CD14-positive monocyte (primary cell): ENCODE measurements around the gene ATP2C1. TPM values are rescaled to one million over a fixed set of nuclear protein-coding genes. Genes with fewer than 3 reads are reported as not detected.

ENCODE experiments used
- DNase-seq, 3 donors: peaks; one replicate each; pipeline ENCODE4 v3.0.0-alpha.2; 2011 to 2022
- H2AFZ ChIP-seq: 2 replicates; pipeline ENCODE4 v1.6.0; 2012; ENCODE audit warnings: mild to moderate bottlenecking, low read depth, low read length, inconsistent platforms; ENCODE audit not compliant: insufficient read depth, poor library complexity, severe bottlenecking
- H3K27ac ChIP-seq, 2 donors: 1 replicate in 1 of 2; 2 replicates in 1 of 2; pipeline ENCODE4 v1.5.1; 2012 to 2013; ENCODE audit warnings: low read length in 2 of 2, control low read depth in 1 of 2, inconsistent platforms in 1 of 2, low read depth in 1 of 2, mild to moderate bottlenecking in 1 of 2
- H3K27me3 ChIP-seq, 2 donors: one replicate each; pipeline versions ENCODE4 v1.6.0 to v1.6.1; 2011 to 2013; ENCODE audit warnings: low read length in 2 of 2; ENCODE audit not compliant: control insufficient read depth in 2 of 2, insufficient read depth in 2 of 2
- H3K36me3 ChIP-seq, 2 donors: replicated peaks in 1 of 2; 1 replicate in 1 of 2; 2 replicates in 1 of 2; pipeline versions ENCODE4 v1.5.1 to v1.6.1; 2012 to 2013; ENCODE audit warnings: low read length in 2 of 2, control low read depth in 1 of 2, inconsistent platforms in 1 of 2, mild to moderate bottlenecking in 1 of 2; ENCODE audit not compliant: insufficient read depth in 2 of 2, control insufficient read depth in 1 of 2
- H3K4me1 ChIP-seq, 2 donors: 1 replicate in 1 of 2; 2 replicates in 1 of 2; pipeline versions ENCODE4 v1.5.1 to v1.6.1; 2012 to 2013; ENCODE audit warnings: low read length in 2 of 2, control low read depth in 1 of 2, inconsistent platforms in 1 of 2, mild to moderate bottlenecking in 1 of 2, moderate library complexity in 1 of 2; ENCODE audit not compliant: insufficient read depth in 2 of 2, control insufficient read depth in 1 of 2
- H3K4me2 ChIP-seq: replicated peaks from 2 replicates; pipeline ENCODE3; 2012; ENCODE audit warnings: low read length, moderate library complexity, mild to moderate bottlenecking; ENCODE audit not compliant: poor library complexity, severe bottlenecking; ENCODE audit errors: extremely low read depth
- H3K4me3 ChIP-seq, 3 experiments: fragments of 200-600 bp in 1 of 3; sonication (generic) in 1 of 3; replicated peaks in 1 of 3; 1 replicate in 2 of 3; 2 replicates in 1 of 3; pipeline ENCODE4 v1.5.1; 2011 to 2013; ENCODE audit warnings: low read length in 3 of 3, mild to moderate bottlenecking in 3 of 3, control low read depth in 2 of 3, low read depth in 2 of 3, inconsistent platforms in 1 of 3, moderate library complexity in 1 of 3
- H3K79me2 ChIP-seq: 2 replicates; pipeline ENCODE4 v1.6.0; 2012; ENCODE audit warnings: mild to moderate bottlenecking, control low read depth, inconsistent platforms, low read length, moderate library complexity; ENCODE audit not compliant: insufficient read depth
- H3K9ac ChIP-seq: 2 replicates; pipeline ENCODE4 v1.6.0; 2017; ENCODE audit warnings: low read length, mild to moderate bottlenecking; ENCODE audit not compliant: insufficient read depth, poor library complexity, severe bottlenecking
- H3K9me3 ChIP-seq, 2 donors: replicated peaks in 1 of 2; 1 replicate in 1 of 2; 2 replicates in 1 of 2; pipeline versions ENCODE4 v1.5.1 to v1.6.1; 2012 to 2013; ENCODE audit warnings: low read length in 2 of 2, control low read depth in 1 of 2; ENCODE audit not compliant: control insufficient read depth in 1 of 2, insufficient read depth in 1 of 2
- H4K20me1 ChIP-seq: 2 replicates; pipeline ENCODE4 v1.6.0; 2012; ENCODE audit warnings: mild to moderate bottlenecking, low read length, control low read depth, moderate library complexity; ENCODE audit not compliant: insufficient read depth
- H3K27ac Mint-ChIP-seq, 7 donors: one replicate each; pipeline ENCODE4 v1.8.0; 2020; ENCODE audit warnings: mild to moderate bottlenecking in 7 of 7, mixed read lengths in 7 of 7, moderate library complexity in 6 of 7, inconsistent platforms in 2 of 7
- H3K27me3 Mint-ChIP-seq, 3 donors: one replicate each; pipeline ENCODE4 v1.8.0; 2021 to 2022; ENCODE audit warnings: low read depth in 3 of 3, mild to moderate bottlenecking in 3 of 3, mixed read lengths in 3 of 3, moderate library complexity in 3 of 3, inconsistent platforms in 1 of 3
- H3K36me3 Mint-ChIP-seq, 2 donors: one replicate each; pipeline ENCODE4 v1.8.0; 2020; ENCODE audit warnings: mixed read lengths in 2 of 2, inconsistent platforms in 1 of 2, mild to moderate bottlenecking in 1 of 2
- H3K4me1 Mint-ChIP-seq: one replicate; pipeline ENCODE4 v1.8.0; 2020; ENCODE audit warnings: mild to moderate bottlenecking, mixed read lengths
- H3K4me3 Mint-ChIP-seq, 2 donors: one replicate each; pipeline ENCODE4 v1.8.0; 2020; ENCODE audit warnings: mild to moderate bottlenecking in 2 of 2, mixed read lengths in 2 of 2, moderate library complexity in 1 of 2
- H3K9me3 Mint-ChIP-seq, 7 donors: one replicate each; pipeline ENCODE4 v1.8.0; 2020 to 2022; ENCODE audit warnings: mixed read lengths in 7 of 7, mild to moderate bottlenecking in 6 of 7, moderate library complexity in 6 of 7, inconsistent platforms in 2 of 7
- WGBS: methylation state at CpG from one replicate; pipeline ENCODE4 v1.1.5; 2013; ENCODE audit warnings: missing lambda C conversion rate; ENCODE audit not compliant: insufficient coverage; 5-methylcytosine and 5-hydroxymethylcytosine counted together
- intact Hi-C, 2 donors: fragments of 100-400 bp; cut with micrococcal nuclease; formaldehyde crosslinking; loops; one replicate each; pipeline versions ENCODE4 v1.15.0 to v1.15.1; 2023
- polyA plus RNA-seq, 3 donors: library from polyadenylated mRNA; depleted of rRNA in 1 of 3; unstranded in 2 of 3; stranded (reverse) in 1 of 3; fragments of 300-500 nt in 2 of 3; fragments of >200 nt in 1 of 3; fragmentation: Illumina TruSeq in 2 of 3; gene quantifications; 1 replicate in 2 of 3; 2 replicates in 1 of 3; pipeline ENCODE4 v1.2.3, GENCODE V29; 2012 to 2021
- small RNA-seq: library from RNA; depleted of rRNA; stranded (forward); fragments of <200 nt; gene quantifications from one replicate; pipeline ENCODE3, GENCODE V24; 2012; ENCODE audit warnings: low read depth; ENCODE audit not compliant: insufficient read length
- TF ChIP-seq, protein P1 (sequence below): fragments of 200-600 bp; IDR thresholded peaks from one replicate; pipeline ENCODE4 v1.8.0; 2022; ENCODE audit warnings: antibody characterized with exemption, mild to moderate bottlenecking

Gene ATP2C1
- polyA plus RNA-seq, 3 donors = 11.7 to 22.0 (median 12.2) TPM

GRCh38 chr3:131050001-131050400 lies 156.1 kb downstream of the ATP2C1 start:
- Mint-ChIP-seq H3K9me3 (peaks cover 0 to 2% (median 0%) of the 10 kb centered on the region in 7 donors), H3K4me1 (no peaks in the 10 kb centered on the region), H3K36me3 (no peaks in the 10 kb centered on the region), H3K27me3 (peaks cover 0 to 2% (median 0%) of the 10 kb centered on the region in 3 donors), H3K4me3 (no peak overlapping the region), H3K27ac (no peak overlapping the region)
- H3K4me2 ChIP-seq = no peak overlapping the region
- WGBS = no CpG with 5 or more reads among the region's 3 CpGs
- no peak overlapping the region for H3K27ac ChIP-seq
- no peak overlapping the region for H3K4me3 ChIP-seq
- no peak for DNase-seq
- H3K79me2 ChIP-seq = no peaks in the 10 kb centered on the region
- no peak overlapping the region for H2AFZ ChIP-seq
- no peaks in the 10 kb centered on the region for H3K27me3 ChIP-seq
- no peaks in the 10 kb centered on the region for H3K36me3 ChIP-seq
- H3K9ac ChIP-seq = no peak overlapping the region
- H3K9me3 ChIP-seq = no peaks in the 10 kb centered on the region
- H4K20me1 ChIP-seq = no peaks in the 10 kb centered on the region
- TF ChIP-seq, protein P1, sequence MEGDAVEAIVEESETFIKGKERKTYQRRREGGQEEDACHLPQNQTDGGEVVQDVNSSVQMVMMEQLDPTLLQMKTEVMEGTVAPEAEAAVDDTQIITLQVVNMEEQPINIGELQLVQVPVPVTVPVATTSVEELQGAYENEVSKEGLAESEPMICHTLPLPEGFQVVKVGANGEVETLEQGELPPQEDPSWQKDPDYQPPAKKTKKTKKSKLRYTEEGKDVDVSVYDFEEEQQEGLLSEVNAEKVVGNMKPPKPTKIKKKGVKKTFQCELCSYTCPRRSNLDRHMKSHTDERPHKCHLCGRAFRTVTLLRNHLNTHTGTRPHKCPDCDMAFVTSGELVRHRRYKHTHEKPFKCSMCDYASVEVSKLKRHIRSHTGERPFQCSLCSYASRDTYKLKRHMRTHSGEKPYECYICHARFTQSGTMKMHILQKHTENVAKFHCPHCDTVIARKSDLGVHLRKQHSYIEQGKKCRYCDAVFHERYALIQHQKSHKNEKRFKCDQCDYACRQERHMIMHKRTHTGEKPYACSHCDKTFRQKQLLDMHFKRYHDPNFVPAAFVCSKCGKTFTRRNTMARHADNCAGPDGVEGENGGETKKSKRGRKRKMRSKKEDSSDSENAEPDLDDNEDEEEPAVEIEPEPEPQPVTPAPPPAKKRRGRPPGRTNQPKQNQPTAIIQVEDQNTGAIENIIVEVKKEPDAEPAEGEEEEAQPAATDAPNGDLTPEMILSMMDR = no peak
- intact Hi-C loops = no loop called here
- H3K4me1 ChIP-seq = no peaks in the 10 kb centered on the region

GRCh38 chr3:131053043-131053859 lies 159.4 kb downstream of the ATP2C1 start:
- no peak overlapping the region for H3K4me3 ChIP-seq
- TF ChIP-seq, protein P1 = no peak
- no peaks in the 10 kb centered on the region for H3K4me1 Mint-ChIP-seq
- H3K36me3 ChIP-seq = no peaks in the 10 kb centered on the region
- no peaks in the 10 kb centered on the region for H3K36me3 Mint-ChIP-seq
- no peak overlapping the region for H3K27ac ChIP-seq
- H3K27me3 Mint-ChIP-seq = peaks cover 0 to 2% (median 0%) of the 10 kb centered on the region in 3 donors
- H3K4me2 ChIP-seq = no peak overlapping the region
- H4K20me1 ChIP-seq = no peaks in the 10 kb centered on the region
- no peaks in the 10 kb centered on the region for H3K9me3 ChIP-seq
- no peaks in the 10 kb centered on the region for H3K9me3 Mint-ChIP-seq
- H3K27ac Mint-ChIP-seq = no peak overlapping the region
- intact Hi-C loops = no loop called here
- H3K4me1 ChIP-seq = no peaks in the 10 kb centered on the region
- H3K9ac ChIP-seq = no peak overlapping the region
- H2AFZ ChIP-seq = no peak overlapping the region
- no peak overlapping the region for H3K4me3 Mint-ChIP-seq
- DNase-seq = no peak
- no CpG with 5 or more reads among the region's 3 CpGs for WGBS
- no peaks in the 10 kb centered on the region for H3K27me3 ChIP-seq
- H3K79me2 ChIP-seq = no peaks in the 10 kb centered on the region

Small RNA genes within 50 kb of the gene (small RNA-seq; reads per million reads assigned to genes)
- gene RF00019 = not detected

Other genes starting within 250 kb of the ATP2C1 start
- gene PIK3R4, start 147.3 kb upstream of the ATP2C1 start, polyA plus RNA-seq = 10 to 100 TPM in 2 of 3 donors, 1 to 10 TPM in 1; 6.5 to 18.7 (median 10.1) TPM
- 1 to 10 TPM; 3.1 to 7.2 (median 6.6) TPM for gene ASTE1, start 132.7 kb downstream of the ATP2C1 start, polyA plus RNA-seq
- gene NEK11, start 132.8 kb downstream of the ATP2C1 start, polyA plus RNA-seq = under 1 TPM; 0.31 to 0.56 (median 0.43) TPM